Fibroblast of mammary gland (primary cell): ENCODE results near the gene RASL11B.

Experiments
- DNase-seq: peaks from one replicate; pipeline ENCODE4 v3.0.0-alpha.2; 2010; ENCODE audit warnings: low read depth
- H3K4me3 ChIP-seq: 2 replicates; pipeline ENCODE4 v1.5.1; 2011; ENCODE audit warnings: low read depth, mild to moderate bottlenecking, low read length, moderate library complexity; ENCODE audit not compliant: control insufficient read depth
- TF ChIP-seq, protein P1 (sequence below): conservative IDR thresholded peaks from 2 replicates; pipeline ENCODE4 v1.5.1; 2011; ENCODE audit warnings: low read depth, low read length, inconsistent platforms; ENCODE audit not compliant: control insufficient read depth, insufficient read depth

Gene RASL11B

DNA sequence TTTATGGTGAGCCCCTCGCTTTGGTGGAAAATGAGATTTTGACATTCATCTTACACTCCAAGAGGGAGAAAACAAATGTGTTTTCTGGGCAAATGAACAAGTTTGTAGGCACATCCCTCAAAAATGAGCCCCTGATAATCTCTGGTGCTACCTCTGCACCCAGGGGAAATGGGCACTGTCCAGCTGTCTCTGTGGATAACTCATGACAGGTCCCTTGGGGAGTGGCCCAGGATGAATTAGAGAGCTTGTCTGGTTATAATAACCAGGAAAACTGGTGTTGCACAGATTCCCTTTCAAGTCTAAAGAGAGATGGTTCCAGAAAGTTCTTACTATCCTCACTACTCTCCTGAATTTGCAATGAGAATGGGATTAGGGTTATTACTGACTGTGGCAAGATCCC lies 7.5 kb downstream of the RASL11B start:
- no peak for DNase-seq
- no peak overlapping the region for H3K4me3 ChIP-seq
- TF ChIP-seq, protein P1, sequence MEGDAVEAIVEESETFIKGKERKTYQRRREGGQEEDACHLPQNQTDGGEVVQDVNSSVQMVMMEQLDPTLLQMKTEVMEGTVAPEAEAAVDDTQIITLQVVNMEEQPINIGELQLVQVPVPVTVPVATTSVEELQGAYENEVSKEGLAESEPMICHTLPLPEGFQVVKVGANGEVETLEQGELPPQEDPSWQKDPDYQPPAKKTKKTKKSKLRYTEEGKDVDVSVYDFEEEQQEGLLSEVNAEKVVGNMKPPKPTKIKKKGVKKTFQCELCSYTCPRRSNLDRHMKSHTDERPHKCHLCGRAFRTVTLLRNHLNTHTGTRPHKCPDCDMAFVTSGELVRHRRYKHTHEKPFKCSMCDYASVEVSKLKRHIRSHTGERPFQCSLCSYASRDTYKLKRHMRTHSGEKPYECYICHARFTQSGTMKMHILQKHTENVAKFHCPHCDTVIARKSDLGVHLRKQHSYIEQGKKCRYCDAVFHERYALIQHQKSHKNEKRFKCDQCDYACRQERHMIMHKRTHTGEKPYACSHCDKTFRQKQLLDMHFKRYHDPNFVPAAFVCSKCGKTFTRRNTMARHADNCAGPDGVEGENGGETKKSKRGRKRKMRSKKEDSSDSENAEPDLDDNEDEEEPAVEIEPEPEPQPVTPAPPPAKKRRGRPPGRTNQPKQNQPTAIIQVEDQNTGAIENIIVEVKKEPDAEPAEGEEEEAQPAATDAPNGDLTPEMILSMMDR: no peak

DNA sequence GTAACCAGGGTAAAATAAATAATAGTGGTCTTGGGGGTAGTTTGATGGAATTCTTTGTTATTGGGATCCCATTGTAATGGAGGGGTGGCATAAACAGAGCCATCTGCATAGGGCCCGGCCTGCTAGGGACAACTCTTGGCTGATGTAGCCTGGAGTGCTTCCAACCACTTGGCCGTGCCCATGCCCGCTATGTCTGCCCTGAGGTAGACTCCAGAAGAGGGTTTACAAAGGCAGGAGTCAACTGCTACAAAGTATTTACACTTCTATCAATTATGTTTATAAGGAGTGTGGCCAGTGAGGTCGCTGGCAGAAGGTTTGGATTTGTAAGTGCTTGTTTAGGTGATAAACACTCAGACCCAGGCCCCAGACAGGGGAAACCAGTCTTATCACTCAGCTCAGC lies 8.1 kb downstream of the RASL11B start:
- TF ChIP-seq, protein P1: no peak
- no peak overlapping the region for H3K4me3 ChIP-seq
- DNase-seq: no peak

DNA sequence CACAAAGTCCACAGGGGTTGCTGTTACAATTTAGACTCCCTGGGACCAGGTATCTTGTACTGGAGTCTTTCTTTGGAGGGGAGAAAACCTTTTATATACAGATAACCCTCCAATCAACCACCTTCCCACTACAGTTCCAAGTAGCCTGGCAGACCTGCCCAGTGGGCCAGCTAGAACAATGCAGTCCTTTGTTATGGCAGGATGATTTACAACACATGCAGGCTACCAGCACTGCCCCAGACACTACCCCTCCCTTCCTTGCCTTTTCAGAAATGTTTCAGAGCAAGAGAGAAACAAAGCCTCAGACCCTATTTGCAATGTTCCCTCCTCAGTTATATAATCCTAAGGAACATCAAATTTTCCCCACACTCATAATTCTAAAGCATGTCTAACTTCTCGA lies 11.1 kb downstream of the RASL11B start:
- TF ChIP-seq, protein P1: no peak
- DNase-seq: no peak
- no peak overlapping the region for H3K4me3 ChIP-seq

DNA sequence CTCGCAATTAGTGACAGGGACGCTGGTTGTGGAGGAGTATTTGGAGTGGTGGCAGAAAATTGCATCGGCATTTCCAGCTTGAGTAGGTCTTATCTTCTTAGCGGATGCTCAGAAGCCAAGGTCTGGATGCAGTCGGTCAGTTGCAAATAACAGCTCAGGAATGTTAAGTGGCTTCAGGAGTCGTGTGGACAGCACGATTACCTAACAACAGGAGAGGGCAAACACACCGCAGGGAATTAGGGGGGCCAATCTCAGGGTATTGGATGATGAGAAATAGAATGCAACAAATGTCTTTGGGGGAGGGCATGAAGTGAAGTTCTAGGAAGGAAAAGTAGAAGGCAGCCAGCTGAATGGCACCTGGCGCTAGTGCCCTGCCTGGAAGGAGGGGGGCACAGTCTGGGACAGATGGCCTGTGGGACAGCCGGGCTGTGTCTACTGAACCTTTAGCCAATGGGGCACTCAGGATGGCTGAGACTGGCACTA lies 11.8 kb downstream of the RASL11B start:
- TF ChIP-seq, protein P1: no peak
- no peak overlapping the region for H3K4me3 ChIP-seq
- no peak for DNase-seq

DNA sequence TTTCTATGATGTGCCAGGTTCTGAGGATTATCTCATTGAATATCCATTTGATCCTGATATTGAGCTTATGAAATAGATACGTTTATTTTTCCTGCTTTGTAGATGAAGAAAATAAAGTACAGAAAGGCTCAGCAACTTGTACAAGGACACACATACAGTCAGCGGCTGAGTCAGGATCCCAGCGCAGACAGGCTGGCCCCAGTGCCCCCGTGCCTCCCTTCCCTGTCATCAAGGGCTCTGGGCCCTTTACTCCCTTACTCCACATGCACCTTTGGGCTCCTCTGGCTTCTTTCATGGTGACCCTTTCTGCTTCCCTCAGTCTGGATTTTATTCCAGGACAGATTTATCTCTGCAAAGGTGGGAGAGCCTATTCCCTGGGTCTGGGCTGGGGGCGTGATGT lies 12.8 kb downstream of the RASL11B start:
- no peak overlapping the region for H3K4me3 ChIP-seq
- TF ChIP-seq, protein P1: no peak
- no peak for DNase-seq

DNA sequence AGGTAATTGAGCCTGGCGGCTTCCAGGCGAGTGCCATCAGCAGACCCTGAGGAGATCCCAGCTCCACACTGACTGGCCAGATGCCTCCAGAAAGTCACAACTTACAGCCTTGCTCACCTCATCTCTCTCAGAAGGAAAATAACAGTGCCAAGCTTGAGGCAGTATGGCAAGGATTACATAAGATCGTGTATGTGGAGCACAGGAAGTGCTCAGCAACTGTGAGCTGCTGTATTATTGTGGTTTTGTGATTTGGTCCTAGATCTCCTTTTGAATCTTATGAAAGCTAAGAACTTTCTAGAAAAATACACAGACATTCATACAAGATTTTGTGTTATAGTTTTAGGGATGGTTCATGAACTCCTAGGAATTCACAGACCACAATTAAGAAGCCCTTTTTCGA lies 14.0 kb downstream of the RASL11B start:
- no peak overlapping the region for H3K4me3 ChIP-seq
- TF ChIP-seq, protein P1: no peak
- DNase-seq: no peak

DNA sequence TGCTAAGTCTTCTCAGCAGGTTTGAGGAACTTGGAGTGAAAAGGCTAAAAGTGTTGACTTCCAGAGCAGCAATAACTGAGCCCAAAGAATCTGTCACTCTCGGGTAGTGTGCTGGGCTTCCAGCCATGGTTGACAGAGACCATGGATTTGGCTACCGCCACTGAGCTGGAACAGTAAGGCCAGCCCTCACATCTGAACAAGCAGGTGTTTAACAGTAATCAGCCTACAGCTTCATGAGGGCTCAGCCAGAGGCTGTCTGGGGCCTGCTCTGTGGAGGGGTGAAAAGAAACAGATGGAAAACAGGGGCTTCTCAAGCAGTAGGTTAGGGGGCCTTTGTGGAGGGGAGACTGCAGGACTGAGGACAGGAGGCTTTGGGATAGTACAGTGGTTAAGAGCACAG lies 14.9 kb downstream of the RASL11B start:
- DNase-seq: no peak
- H3K4me3 ChIP-seq: no peak overlapping the region
- TF ChIP-seq, protein P1: no peak
